Measurements from ENCODE around the gene DSCAM.
"Not testable (repeated sequence)": the region's sequence is repeated elsewhere in the genome, so short reads cannot be mapped to it uniquely, and the experiment has no call there.

The DSCAM gene

GRCh38 chr21:40271164-40271563, 575.8 kb downstream of the DSCAM start:
- DNase-seq: no peak

GRCh38 chr21:40270047-40270446, 576.9 kb downstream of the DSCAM start:
- no peak for DNase-seq

- no peak for DNase-seq
These were observed 577.7 kb downstream of the DSCAM start for GRCh38 chr21:40269239-40269638.

GRCh38 chr21:40258456-40258855, 588.5 kb downstream of the DSCAM start:
- not testable (repeated sequence) for DNase-seq

GRCh38 chr21:40257342-40257741, 589.6 kb downstream of the DSCAM start:
- no peak for DNase-seq

GRCh38 chr21:40255518-40256444, 591.2 kb downstream of the DSCAM start:
- DNase-seq: no peak

- no peak for DNase-seq
These were observed 592.2 kb downstream of the DSCAM start for GRCh38 chr21:40254540-40255465.

GRCh38 chr21:40253112-40253511, 593.8 kb downstream of the DSCAM start:
- DNase-seq: no peak

GRCh38 chr21:40250514-40251294, 596.3 kb downstream of the DSCAM start:
- DNase-seq: no peak

GRCh38 chr21:40244981-40245380, 602.0 kb downstream of the DSCAM start:
- no peak for DNase-seq

GRCh38 chr21:40243685-40244084, 603.3 kb downstream of the DSCAM start:
- DNase-seq: no peak

- DNase-seq: no peak
These were observed 604.2 kb downstream of the DSCAM start for GRCh38 chr21:40242586-40243265.

GRCh38 chr21:40235528-40235927, 611.4 kb downstream of the DSCAM start:
- DNase-seq: no peak

GRCh38 chr21:40231979-40232378, 615.0 kb downstream of the DSCAM start:
- no peak for DNase-seq

- no peak for DNase-seq
These were observed 619.9 kb downstream of the DSCAM start for GRCh38 chr21:40227096-40227495.

GRCh38 chr21:40215941-40216340, 631.0 kb downstream of the DSCAM start:
- no peak for DNase-seq

- DNase-seq: no peak
These were observed 636.7 kb downstream of the DSCAM start for GRCh38 chr21:40210251-40210650.

- no peak for DNase-seq
These were observed 638.0 kb downstream of the DSCAM start for GRCh38 chr21:40208948-40209345.

GRCh38 chr21:40208206-40208947, 638.6 kb downstream of the DSCAM start:
- no peak for DNase-seq

GRCh38 chr21:40200946-40201345, 646.0 kb downstream of the DSCAM start:
- DNase-seq: no peak

- no peak for DNase-seq
These were observed 646.8 kb downstream of the DSCAM start for GRCh38 chr21:40200126-40200525.
